Measurements from ENCODE around the gene ENPEP.
"Not testable (repeated sequence)": the region's sequence is repeated elsewhere in the genome, so short reads cannot be mapped to it uniquely, and the experiment has no call there.

The ENPEP gene

DNA sequence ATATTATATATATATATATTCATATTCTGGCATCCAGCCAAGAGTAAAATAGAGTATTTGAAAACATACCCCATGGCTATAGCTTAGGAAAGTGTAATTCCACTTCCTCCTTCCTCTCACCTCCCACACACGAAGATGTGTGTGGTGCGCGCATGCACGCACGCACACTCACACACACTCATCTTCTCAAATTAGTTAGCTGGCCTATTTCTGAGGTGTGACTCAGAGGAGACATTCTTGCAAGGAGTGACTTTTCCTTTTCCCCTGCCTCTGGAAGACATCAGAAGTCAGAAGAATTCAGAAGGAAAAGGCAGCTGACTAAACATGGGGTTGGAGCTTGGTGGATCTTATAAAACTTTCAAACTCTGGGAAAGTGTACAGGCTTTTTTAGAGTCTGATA is 8.8 kb downstream of the ENPEP start:
- DNase-seq: no peak

DNA sequence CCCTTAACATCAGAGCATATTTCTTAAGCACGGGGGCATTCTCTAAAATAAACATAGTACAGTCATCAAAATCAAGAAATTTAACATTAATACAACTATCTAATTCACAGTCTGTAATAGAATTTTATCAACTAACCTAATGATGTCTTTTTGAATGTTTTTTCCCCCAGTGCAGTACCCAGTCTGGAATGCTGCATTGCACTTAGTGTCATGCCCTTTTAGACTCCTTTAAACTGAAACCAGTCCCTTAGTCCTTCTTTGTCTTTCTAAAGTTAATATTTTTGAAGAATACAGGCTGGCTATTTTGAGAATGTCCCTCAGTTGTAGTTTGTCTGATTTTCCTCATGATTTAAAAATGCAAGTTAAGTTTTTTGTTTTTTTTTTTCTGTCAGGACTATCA is 9.5 kb downstream of the ENPEP start:
- DNase-seq: no peak

DNA sequence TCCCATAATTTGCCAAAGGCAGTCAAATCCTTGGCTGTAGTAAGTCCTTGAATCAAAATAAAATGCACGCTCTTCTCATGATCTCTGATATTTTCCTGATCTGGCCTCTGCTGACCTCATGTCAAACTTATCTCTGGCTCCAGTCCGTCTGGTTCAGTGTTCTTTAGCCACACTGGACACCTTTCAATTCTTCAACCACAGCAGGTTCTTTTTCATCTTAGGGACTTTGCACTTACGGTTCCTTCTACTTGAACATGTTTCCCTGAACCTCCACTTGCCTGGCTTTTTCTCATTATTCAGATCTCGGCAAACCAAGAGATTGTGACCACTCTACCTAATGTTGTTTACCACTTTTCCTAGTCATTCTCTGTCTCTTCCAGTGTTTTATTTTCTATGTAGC is 10.3 kb downstream of the ENPEP start:
- DNase-seq: no peak

DNA sequence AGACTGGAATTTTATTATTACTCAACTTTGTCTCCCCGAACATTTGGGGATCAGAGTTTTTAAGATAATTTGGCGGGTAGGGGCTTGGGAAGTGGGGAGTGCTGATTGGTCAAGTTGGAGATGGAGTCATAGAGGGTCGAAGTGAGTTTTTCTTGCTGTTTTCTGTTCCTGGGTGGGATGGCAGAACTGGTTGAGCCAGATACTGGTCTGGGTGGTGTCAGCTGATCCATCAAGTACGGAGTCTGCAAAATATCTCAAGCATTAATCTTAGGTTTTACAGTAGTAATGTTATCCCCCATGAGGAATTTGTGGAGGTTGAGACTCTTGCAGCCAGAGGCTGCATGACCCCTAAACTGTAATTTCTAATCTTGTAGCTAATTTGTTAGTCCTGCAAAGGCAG is 10.9 kb downstream of the ENPEP start:
- DNase-seq: not testable (repeated sequence)

DNA sequence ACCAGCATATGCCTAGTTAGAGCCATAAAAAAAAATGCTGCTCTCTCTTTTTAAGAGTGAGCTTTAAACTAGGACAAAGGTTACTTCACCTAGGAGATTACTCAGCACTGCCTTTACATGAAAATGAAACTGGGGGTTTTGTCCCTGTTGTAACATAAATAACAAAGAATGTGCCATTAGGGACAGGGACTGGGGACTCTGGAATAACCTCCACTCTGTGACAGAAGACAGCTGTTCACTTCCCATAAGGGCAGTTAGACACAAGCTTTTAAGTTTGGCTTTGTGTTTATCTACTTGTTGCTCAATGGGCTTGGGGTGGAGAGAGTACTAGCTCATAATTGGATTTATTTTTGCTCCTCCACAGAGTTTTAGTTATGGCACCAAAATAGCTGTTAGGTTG is 11.9 kb downstream of the ENPEP start:
- DNase-seq: no peak

DNA sequence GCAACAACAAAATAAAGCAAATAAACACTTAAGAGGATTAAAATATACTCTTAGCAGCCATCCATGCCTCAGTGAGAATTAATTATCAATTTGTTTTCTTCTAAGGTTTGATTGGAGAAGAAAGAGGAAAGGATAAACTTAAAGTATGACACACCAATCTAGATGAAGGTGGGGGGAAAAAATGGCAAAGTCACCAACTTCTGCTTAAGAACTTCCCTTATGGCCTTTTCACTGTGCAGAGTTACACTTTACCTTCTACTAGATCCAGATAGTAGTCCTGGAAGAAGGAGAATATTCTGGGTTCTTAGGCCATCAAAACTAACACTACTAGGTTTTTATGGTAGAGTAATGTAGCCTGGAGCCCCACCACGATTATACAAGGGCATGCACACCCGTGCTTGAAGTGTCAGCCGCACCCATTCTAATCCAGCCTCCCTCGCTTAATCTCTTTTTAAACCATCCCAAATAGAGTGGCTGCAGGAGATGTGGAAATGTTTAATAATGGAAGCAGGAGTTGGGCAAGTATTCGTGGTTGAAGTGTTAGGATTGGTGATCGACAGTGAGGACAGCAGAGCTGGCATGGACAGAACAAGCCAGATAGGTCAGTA is 14.1 kb downstream of the ENPEP start:
- no peak for DNase-seq

DNA sequence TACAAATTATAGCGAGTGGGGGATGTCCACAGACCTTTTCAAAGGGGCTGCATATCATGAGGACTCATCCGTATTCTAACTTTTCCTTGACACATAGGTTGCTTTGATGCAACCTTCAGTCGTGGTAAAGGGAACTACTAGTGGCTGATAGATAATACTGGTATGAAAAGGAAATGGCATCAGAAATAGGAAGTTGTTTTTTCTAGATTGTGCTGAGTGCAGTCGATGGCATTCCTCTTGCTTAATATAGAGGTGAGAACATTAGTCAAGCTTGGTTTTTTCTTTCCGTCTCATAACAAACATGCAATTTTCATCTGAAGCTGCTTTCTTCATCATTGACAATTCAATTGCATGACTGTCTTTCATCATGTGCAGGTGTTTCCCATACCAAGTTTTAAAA is 16.6 kb downstream of the ENPEP start:
- DNase-seq: no peak

DNA sequence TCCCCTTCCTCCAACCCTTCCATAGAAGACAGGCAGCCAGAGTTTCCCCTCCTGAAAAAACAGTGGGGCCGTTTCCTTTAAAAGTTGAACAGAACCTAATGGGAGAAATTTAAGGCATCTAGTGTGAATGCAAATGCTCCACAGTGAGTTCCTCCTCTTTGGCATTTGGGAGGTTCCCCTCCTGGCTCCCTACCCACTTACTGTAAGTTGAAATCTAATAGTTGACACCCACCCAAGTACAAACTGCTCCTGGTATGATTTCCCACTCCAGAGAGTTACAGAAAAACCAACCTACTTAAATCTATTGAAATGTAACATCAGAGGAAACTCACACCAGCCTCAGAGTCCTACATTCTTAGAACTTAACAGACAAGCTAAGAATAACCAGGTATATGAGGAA is 17.6 kb downstream of the ENPEP start:
- no peak for DNase-seq

DNA sequence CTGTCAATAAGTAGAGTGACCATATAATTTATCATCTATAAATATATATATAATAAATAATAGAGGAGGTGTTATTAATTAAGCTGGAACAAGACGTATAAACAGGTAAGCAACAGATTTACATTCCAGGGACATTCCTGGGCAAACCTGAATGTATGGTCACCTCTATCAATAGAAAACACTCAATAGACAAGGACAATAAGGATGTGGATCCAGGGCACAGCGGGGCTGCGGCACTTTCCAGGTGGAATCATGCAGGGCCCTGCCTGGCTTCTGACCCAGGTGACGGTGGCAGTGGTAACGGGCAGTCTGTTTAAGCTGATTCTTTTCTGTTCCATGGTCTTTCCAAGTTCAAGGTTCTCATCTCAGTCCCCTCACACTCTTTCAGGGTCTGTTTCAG is 22.5 kb downstream of the ENPEP start:
- no peak for DNase-seq

DNA sequence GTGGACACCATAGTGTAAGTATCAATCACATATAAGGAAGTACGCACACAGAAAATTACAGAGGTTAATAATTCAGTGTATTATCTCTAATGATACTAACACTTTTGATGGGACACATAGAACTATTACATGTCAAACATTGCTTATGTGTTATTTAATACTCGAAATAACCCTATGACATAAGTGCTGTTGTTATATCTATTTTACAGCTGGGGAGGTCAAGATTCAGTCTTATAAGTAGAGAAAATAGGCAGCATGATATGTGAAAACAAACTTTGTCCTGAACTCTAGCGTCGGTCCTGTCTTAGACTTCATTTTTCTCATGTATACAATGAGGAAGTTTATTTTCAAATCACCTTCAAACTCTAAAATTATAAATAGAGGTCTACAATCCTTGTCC is 23.2 kb downstream of the ENPEP start:
- DNase-seq: no peak

DNA sequence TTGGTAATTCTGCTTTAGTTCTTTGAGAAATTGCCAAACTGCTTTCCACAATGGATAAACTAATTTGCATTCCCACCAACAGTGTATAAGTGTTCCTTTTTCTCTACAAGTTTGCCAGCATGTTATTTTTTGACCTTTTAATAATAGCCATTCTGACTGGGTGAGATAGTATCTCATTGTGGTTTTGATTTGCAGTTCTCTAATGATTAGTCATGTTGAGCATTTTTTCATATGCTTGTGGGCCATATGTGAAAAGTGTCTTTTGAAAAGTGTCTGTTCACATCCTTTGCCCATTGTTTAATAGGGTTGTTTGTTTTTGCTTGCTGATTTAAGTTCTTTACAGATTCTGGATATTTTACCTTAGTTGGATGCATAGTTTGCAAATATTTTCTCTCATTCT is 25.9 kb downstream of the ENPEP start:
- DNase-seq: no peak

DNA sequence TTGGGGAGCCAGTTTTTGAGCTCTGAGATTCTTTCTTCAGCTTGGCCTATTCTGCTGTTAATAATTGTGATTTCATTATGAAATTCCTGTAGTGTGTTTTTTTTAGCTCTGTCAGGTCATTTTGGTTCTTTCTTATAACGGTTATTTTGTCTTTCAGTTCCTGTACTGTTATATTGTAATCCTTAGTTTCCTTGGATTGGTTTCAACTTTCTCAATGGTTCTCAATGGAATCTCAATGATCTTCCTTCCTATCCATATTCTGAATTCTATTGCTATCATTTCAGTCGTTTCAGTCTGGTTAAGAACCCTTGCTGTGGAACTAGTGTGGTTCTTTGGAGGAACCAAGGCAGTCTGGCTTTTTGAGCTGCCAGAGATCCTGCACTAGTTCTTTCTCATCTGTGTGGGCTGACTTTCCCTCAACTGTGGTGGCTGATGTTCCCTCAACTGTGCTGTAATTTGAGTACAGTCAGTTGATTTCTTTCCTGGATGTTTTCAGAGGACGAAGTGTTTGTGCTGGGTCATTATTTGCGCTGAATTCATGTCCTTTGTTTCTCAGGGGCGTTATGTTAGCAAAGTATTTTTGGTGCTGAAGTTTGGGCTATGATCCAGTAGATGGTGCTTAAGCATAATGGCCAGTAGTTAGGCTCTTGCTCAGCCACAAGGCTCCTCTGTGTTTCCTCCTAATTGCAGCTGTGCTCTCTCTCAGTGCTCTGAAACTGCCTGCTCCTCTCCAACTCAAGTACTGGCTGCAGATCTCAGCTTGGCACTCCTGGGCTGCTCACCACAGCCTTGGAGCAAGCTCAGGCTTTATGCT is 27.5 kb downstream of the ENPEP start:
- DNase-seq: no peak

DNA sequence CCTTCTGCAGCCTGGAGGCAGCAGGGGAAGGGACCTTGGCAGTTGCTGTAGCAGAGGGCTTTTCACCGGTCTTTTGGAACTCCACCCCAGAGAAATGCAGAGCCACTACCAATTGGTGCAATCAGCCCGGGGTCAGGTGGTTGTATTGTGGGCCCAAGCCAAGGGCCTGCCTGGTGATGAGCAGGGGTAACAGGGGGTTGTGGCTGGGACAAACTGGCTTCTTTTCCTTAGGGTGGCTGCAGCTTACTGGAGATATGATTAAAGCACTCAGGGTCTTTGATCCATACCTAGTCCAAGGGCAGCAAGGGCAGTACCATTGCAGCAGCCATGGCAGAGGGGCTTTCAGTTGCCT is 28.1 kb downstream of the ENPEP start:
- DNase-seq: no peak

DNA sequence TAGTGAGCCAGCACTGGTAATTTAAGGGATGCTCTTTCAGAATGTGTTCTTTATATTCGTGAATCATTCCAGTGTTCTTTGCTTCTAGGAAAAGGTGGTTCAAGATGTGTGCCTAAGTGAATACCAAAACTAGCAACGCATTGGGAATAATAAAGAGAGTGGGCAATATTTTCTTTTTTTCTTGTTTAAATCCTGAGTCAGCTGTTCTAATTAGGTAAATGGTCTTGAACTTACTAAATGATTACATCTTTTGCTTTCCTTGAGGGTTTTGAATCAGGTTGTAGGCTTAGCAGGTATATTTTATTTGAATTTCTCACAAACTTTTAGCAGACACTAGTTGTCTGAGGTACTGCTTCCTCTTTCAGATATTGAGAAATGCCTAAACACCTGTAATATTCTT is 29.5 kb downstream of the ENPEP start:
- no peak for DNase-seq

DNA sequence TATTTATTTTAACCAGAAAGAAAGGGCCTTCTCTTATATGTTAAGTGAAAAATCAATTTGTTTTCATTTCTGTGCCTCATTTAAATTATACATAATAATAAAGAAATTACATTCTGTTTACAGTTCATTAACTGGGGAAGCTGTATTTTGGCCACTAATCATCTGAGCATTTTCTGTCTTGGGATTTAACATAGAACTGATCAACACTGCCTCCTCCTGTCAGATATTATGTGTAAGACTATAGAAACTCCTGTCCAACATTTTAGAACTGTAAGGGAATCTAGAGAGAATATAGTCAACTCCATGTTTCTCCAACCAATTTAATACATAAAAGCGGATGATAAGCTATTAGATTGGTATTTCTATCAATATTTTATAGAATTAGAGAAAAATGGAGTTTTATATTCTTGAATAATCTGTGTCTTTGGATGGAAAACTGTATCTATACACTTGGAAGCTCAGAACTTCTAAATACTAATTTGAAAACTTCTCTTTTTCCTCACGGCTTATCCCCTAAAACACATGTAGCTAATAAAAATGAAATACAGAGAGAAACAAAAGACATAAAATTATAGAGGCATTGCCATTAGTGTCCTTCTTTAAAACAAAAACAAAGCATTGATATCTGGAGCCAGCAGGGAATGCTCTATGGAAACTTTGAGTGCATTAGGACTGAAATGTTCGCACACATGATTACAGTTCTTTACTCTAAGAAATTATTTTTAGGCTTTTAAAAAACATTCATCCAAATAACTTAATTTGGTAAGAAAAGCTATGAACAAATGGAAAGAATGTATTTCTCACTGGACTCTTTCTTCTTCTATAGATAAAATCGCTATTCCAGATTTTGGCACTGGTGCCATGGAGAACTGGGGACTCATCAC is 33.1 kb downstream of the ENPEP start:
- no peak for DNase-seq

DNA sequence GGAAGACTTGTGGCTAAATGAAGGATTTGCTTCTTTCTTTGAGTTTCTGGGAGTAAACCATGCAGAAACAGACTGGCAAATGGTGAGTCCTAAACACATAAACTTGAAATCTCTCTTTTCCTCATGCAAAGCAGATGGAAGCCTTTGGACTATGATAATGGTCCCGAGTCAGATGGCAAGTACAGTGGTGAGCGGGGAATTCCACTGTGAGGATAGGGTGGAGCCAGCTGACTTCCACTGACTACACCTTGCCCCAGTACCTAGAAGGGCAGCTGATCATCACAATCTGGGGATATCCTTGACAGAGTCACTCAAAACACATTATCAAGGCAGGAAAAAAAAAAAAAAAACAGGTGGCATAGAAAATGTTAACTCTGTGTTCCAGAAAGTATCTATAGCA is 34.3 kb downstream of the ENPEP start:
- no peak for DNase-seq

DNA sequence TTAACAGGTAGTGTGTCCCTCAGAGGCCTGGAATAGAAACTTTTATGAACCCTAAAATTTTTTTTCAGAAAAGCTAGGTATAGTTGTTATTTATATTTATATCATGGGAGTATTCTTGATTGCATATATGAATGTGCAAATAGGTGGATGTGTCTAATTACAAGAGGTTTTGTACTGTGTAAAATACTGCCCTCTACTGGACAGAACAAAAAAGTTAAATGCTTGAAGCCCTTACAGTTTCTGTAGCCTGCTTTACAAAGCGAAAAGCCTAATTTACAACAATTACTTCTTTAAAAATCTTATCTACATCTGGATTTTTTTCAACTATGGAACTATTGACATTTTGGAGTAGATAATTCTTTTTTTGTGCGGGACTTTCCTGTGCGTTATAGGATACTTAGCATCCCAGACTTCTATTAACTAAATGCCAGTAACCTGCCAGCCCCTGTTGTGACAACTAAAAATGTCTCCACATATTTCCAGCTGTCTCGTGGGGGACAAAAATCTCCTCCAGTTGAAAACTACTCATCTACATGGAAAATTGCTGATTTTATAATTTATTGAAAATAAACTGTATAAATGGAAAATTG is 35.1 kb downstream of the ENPEP start:
- peak; percentile 33 for DNase-seq

DNA sequence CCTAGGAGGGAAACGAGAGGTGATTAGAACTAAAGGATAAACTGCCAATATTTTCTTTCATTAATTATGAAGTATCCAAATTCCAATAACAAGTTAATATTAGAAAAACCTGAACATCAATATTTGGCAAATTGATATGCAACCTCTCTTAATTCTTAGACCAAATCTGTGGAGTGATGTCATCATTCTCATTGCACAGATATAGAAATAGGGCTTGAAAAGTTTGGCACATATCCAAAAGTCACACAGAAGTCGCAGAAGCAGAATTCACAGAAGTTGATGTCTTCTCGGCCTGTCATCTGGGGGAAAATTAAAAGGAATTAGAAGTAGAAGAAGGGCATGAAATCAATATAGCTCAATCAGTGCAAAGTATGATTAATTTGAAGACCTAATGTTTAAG is 36.9 kb downstream of the ENPEP start:
- DNase-seq: no peak

DNA sequence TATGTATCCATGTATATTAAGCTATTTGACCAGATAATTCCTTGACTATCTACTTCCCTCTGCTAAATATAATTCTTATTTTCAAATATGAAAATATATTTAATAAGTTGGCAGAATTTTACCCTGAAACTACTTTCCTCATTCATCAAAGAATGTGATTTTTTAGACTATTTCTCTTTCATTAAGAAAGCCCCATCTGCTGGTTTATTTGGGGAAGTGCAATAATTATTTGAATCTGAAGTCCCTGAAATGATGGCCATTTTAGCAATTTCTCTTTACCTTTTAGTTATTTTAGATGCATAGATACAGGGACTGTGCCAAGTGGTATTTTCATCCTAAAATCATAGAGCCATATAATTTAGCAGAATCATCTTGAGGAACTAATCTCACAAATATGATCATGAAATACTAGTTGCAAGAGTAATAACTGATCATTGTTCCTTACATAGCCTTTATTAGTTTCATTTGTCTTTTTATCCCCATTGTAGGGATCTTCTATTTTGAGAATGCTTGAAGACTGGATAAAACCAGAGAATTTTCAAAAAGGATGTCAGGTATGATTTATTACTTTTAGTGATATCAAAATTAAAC is 39.0 kb downstream of the ENPEP start:
- DNase-seq: peak; percentile 14

DNA sequence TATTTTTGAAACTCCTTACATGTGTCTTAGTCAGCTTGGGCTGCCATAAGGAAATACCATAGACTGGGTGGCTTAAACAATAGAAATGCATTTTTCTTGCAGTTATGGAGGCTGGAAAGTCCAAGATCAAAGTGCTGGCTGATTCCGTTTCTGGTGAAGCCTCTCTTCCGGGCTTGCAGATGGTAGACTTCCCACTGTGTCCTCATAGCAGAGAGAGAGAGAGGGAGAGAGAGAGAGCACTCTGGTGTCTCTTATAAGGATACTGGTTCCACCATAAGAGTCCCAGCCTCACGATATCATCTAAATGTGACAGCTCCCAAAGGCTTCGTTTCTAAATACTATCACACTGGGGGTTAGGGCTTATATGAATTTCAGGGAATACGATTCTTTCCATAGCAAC is 39.7 kb downstream of the ENPEP start:
- no peak for DNase-seq

DNA sequence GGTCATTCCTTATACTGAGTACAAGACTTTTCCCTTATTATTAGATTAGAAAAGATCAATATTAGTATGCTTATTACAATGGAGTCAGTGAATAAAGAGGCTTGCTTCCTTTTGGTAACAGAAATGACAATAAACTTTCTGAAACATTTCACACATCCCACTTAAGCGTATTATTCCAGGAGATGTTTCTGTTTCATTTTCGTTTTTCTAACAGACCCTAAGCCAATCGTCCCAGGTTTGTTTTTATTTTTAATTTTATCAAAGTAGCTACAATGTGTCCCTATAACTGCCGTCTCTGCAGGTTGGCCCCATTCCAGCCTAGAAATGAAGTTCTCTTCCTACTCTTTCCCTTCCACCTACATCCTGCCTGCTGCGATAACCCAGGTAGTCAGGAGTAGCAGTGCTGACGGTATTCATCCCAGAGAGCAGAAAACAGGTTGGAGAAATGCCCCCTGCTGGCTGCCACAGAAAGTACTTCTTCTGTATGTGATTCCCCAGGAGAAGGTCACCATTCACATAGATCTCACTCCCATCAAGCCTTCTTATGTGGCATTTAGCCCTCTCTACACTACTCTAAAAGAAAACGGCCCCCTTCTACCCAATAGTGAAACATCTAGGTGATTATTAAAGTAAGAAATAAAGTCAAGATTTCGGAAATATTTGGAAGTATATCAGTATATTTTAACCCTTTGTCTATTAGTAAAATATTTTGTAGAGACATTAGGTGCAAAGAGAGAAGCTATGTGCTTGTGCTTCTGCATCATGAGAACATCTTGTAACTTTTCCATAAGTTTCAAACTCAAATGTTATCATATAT is 40.4 kb downstream of the ENPEP start:
- DNase-seq: peak; percentile 32

DNA sequence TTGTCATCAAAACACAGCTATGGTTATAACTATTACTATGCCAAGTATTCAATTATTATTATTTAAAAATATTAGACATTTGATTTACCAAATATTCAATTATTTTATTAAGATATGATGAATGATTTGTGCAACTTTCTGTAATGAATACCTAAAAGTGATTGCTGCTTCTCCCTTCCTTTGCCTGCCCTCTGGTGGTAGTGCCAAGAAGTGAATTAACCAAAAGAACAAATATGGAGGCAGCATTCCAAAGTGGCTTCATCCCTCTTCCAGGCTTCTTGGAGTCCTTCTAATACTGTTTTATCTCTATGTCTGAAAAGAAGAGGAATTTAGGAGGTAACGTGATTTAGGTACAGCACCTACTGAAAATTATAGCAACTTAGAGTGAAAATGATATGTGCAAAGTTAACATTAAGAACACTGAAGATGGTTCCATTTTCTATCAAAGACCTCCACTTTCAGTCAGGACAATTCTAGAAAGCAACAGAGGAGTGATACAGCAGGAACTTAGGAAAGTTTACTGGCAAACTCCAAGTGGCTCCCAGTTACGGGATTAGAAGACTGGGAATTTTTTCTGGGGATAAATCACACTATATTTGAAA is 43.0 kb downstream of the ENPEP start:
- DNase-seq: no peak

Measured in NCI-H774 (cell line).